PFSK-1 (cell line): ENCODE data around the gene RTN4RL1.

Experiments used
- FOXP2 ChIP-seq: optimal IDR thresholded peaks from 2 replicates; pipeline ENCODE3; 2011; ENCODE audit warnings: borderline replicate concordance, control low read depth, inconsistent platforms; ENCODE audit not compliant: insufficient read depth; ENCODE audit errors: extremely low read length, extremely low read depth
- POLR2AphosphoS5 ChIP-seq: IDR thresholded peaks from 2 replicates; pipeline ENCODE4 v1.6.1; 2012; ENCODE audit warnings: low read depth, mild to moderate bottlenecking, control low read depth, low read length, moderate library complexity
- REST ChIP-seq, 2 experiments: IDR thresholded peaks; 2 replicates each; pipeline versions ENCODE4 v1.6.1 to v1.8.0; 2011 to 2012; ENCODE audit warnings: low read depth in 2 of 2, low read length in 2 of 2, control low read depth in 1 of 2, inconsistent platforms in 1 of 2, mild to moderate bottlenecking in 1 of 2, moderate library complexity in 1 of 2; ENCODE audit not compliant: insufficient read depth in 1 of 2
- SIN3A ChIP-seq: IDR thresholded peaks from 2 replicates; pipeline ENCODE4 v1.6.1; 2012; ENCODE audit warnings: mild to moderate bottlenecking, low read length, moderate library complexity, borderline replicate concordance; ENCODE audit not compliant: insufficient read depth
- TAF1 ChIP-seq: IDR thresholded peaks from 2 replicates; pipeline ENCODE4 v1.6.1; 2012; ENCODE audit warnings: low read length, control low read depth, borderline replicate concordance; ENCODE audit not compliant: insufficient read depth

The RTN4RL1 gene

GRCh38 chr17:1939981-1940809 lies 84.9 kb downstream of the RTN4RL1 start:
- TF ChIP-seq REST (IDR thresholded peaks at IDR 0.05; ENCODE audit: insufficient read depth in 1 of 2, low read depth in 2 of 2, low read length in 2 of 2) (no peak), TAF1 (no peak), SIN3A (no peak), FOXP2 (no peak), POLR2AphosphoS5 (no peak)

- no peak for TF ChIP-seq POLR2AphosphoS5
- no peak for TF ChIP-seq FOXP2
- TF ChIP-seq REST (IDR thresholded peaks at IDR 0.05; ENCODE audit: insufficient read depth in 1 of 2, low read depth in 2 of 2, low read length in 2 of 2): no peak
- TF ChIP-seq SIN3A: no peak
- TF ChIP-seq TAF1: no peak
These were observed 87.7 kb downstream of the RTN4RL1 start for GRCh38 chr17:1937461-1937860.

- TF ChIP-seq FOXP2 (no peak), TAF1 (no peak), REST (IDR thresholded peaks at IDR 0.05; ENCODE audit: insufficient read depth in 1 of 2, low read depth in 2 of 2, low read length in 2 of 2) (no peak)
These were observed 88.4 kb downstream of the RTN4RL1 start for GRCh38 chr17:1936766-1937165.

GRCh38 chr17:1934901-1935300 lies 90.2 kb downstream of the RTN4RL1 start:
- TF ChIP-seq POLR2AphosphoS5 (no peak), REST (IDR thresholded peaks at IDR 0.05; ENCODE audit: insufficient read depth in 1 of 2, low read depth in 2 of 2, low read length in 2 of 2) (no peak), TAF1 (no peak)
